Measurements from ENCODE around the gene CACNA1H.

Gene CACNA1H

DNA sequence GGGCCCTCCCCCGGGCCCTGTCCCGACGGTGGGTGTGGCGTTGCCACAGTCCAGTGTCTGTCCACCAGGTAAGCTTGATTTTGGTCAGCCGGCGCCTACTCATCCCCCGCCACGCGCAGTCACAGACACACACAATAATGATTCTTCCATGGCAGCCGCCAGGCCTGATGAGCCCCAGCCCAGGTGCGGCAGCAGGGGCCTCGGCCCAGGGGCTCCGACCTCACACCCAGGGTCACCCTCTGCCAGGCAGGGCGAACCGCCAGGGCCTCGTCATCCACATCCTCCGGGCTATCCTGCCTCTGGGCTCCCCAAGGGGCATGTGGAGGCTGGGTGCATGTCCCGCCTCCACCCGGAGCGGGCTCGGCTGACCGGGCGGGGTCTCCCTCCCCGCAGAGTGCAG lies 64.6 kb downstream of the CACNA1H start:
- Histone ChIP-seq H3K27me3 (peaks cover 4% of the 10 kb centered on the region; the same call in 1 of the 2 replicates), H3K4me1 (no peaks in the 10 kb centered on the region), H3K9me3 (no peaks in the 10 kb centered on the region), H3K36me3 (no peaks in the 10 kb centered on the region), H3K4me3 (ENCODE audit: low read depth, low read length) (no peak overlapping the region)
- TF ChIP-seq, protein P1, sequence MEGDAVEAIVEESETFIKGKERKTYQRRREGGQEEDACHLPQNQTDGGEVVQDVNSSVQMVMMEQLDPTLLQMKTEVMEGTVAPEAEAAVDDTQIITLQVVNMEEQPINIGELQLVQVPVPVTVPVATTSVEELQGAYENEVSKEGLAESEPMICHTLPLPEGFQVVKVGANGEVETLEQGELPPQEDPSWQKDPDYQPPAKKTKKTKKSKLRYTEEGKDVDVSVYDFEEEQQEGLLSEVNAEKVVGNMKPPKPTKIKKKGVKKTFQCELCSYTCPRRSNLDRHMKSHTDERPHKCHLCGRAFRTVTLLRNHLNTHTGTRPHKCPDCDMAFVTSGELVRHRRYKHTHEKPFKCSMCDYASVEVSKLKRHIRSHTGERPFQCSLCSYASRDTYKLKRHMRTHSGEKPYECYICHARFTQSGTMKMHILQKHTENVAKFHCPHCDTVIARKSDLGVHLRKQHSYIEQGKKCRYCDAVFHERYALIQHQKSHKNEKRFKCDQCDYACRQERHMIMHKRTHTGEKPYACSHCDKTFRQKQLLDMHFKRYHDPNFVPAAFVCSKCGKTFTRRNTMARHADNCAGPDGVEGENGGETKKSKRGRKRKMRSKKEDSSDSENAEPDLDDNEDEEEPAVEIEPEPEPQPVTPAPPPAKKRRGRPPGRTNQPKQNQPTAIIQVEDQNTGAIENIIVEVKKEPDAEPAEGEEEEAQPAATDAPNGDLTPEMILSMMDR (IDR thresholded peaks at IDR 0.05; ENCODE audit: low read depth, low read length), result no peak
- no peak for DNase-seq

- H3K4me1 ChIP-seq, result no peaks in the 10 kb centered on the region
- H3K36me3 ChIP-seq, result no peaks in the 10 kb centered on the region
- H3K9me3 ChIP-seq, result no peaks in the 10 kb centered on the region
- no peak for DNase-seq
- TF ChIP-seq, protein P1 (IDR thresholded peaks at IDR 0.05; ENCODE audit: low read depth, low read length), result no peak
- H3K27me3 ChIP-seq, result peaks cover 4% of the 10 kb centered on the region; the same call in 1 of the 2 replicates
- H3K4me3 ChIP-seq (ENCODE audit: low read depth, low read length), result no peak overlapping the region
Observed at GRCh38 chr16:1218061-1218929, 65.4 kb downstream of the CACNA1H start.

DNA sequence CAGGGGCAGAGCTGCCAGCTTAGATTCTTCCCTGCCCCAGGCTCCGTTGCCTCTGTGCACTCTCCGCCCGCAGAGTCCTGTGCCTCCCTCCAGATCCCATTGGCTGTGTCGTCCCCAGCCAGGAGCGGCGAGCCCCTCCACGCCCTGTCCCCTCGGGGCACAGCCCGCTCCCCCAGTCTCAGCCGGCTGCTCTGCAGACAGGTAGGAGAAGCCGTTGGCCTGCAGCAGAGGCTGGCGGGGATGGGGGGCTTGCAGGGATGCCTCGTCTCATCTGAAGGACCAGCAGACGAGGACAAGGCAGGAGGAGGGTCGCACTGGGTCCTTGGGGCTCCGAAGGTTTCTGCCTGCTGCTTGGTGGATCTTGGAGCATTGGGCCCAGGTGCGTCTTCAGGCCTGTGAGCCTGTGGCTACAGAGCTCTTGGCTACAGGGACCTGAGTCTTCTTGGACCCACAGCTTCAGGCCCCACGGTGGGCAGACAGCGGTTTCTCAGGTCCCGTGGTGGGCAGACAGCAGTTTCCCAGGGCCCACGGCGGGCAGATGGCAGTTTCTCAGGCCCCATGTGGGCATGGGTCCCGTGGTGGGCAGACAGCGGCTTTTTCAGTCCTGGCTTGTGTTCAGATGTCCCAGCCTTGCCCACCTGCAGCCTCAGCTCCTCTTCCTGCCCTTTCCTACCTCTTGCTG lies 66.2 kb downstream of the CACNA1H start:
- DNase-seq, result no peak
- no peak overlapping the region for H3K4me3 ChIP-seq (ENCODE audit: low read depth, low read length)
- H3K36me3 ChIP-seq, result no peaks in the 10 kb centered on the region
- H3K4me1 ChIP-seq, result no peaks in the 10 kb centered on the region
- no peaks in the 10 kb centered on the region for H3K9me3 ChIP-seq
- TF ChIP-seq, protein P1 (IDR thresholded peaks at IDR 0.05; ENCODE audit: low read depth, low read length), result no peak
- H3K27me3 ChIP-seq, result peaks cover 4% of the 10 kb centered on the region; the same call in 1 of the 2 replicates

GRCh38 chr16:1220098-1220728 lies 67.3 kb downstream of the CACNA1H start:
- Histone ChIP-seq H3K4me3 (ENCODE audit: low read depth, low read length) (no peak overlapping the region), H3K36me3 (no peaks in the 10 kb centered on the region), H3K9me3 (no peaks in the 10 kb centered on the region), H3K27me3 (peaks cover 4% of the 10 kb centered on the region; the same call in 1 of the 2 replicates), H3K4me1 (no peaks in the 10 kb centered on the region)
- TF ChIP-seq, protein P1 (IDR thresholded peaks at IDR 0.05; ENCODE audit: low read depth, low read length), result no peak
- DNase-seq, result no peak

DNA sequence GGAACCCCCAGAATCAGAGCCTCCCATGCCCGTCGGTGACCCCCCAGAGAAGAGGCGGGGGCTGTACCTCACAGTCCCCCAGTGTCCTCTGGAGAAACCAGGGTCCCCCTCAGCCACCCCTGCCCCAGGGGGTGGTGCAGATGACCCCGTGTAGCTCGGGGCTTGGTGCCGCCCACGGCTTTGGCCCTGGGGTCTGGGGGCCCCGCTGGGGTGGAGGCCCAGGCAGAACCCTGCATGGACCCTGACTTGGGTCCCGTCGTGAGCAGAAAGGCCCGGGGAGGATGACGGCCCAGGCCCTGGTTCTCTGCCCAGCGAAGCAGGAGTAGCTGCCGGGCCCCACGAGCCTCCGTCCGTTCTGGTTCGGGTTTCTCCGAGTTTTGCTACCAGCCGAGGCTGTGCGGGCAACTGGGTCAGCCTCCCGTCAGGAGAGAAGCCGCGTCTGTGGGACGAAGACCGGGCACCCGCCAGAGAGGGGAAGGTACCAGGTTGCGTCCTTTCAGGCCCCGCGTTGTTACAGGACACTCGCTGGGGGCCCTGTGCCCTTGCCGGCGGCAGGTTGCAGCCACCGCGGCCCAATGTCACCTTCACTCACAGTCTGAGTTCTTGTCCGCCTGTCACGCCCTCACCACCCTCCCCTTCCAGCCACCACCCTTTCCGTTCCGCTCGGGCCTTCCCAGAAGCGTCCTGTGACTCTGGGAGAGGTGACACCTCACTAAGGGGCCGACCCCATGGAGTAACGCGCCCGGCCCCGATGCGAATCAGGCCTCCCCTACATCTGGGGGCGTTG lies 68.1 kb downstream of the CACNA1H start:
- Histone ChIP-seq H3K4me1 (no peaks in the 10 kb centered on the region), H3K27me3 (peaks cover 4% of the 10 kb centered on the region; the same call in 1 of the 2 replicates), H3K36me3 (no peaks in the 10 kb centered on the region), H3K4me3 (ENCODE audit: low read depth, low read length) (no peak overlapping the region), H3K9me3 (no peaks in the 10 kb centered on the region)
- no peak for DNase-seq
- TF ChIP-seq, protein P1 (IDR thresholded peaks at IDR 0.05; ENCODE audit: low read depth, low read length), result no peak

Data from BE2C (cell line).